Transverse colon (tissue), 4 donors: ENCODE results near the gene ALK. TPM values are rescaled to one million over a fixed set of nuclear protein-coding genes. Genes with fewer than 3 reads are reported as not detected.

Experiments used
- DNase-seq: peaks from one replicate; pipeline ENCODE4 v3.0.0-alpha.2; 2019
- H3K27ac ChIP-seq, 4 donors: fragments of 200-600 bp; sonication (generic); 2 replicates each; pipeline ENCODE4 v1.5.1; 2016 to 2018; ENCODE audit warnings: inconsistent platforms in 4 of 4
- H3K27me3 ChIP-seq: fragments of 200-600 bp; sonication (generic); 2 replicates; pipeline ENCODE4 v1.5.1; 2017; ENCODE audit warnings: inconsistent platforms
- H3K36me3 ChIP-seq, 4 donors: fragments of 200-600 bp; sonication (generic); 2 replicates each; pipeline ENCODE4 v1.5.1; 2017 to 2019; ENCODE audit warnings: inconsistent platforms in 4 of 4
- H3K4me1 ChIP-seq, 4 donors: fragments of 200-600 bp; sonication (generic); 2 replicates each; pipeline ENCODE4 v1.5.1; 2017 to 2020; ENCODE audit warnings: inconsistent platforms in 4 of 4
- H3K4me3 ChIP-seq, 4 donors: fragments of 200-600 bp; sonication (generic); 1 replicate in 1 of 4; 2 replicates in 3 of 4; pipeline versions ENCODE4 v1.5.1 to v1.6.1; 2017 to 2019; ENCODE audit warnings: inconsistent platforms in 4 of 4
- H3K9me3 ChIP-seq, 2 donors: fragments of 200-600 bp; sonication (generic); 2 replicates each; pipeline ENCODE4 v1.5.1; 2017 to 2019; ENCODE audit warnings: inconsistent platforms in 2 of 2
- CTCF ChIP-seq, 5 experiments: fragments of 200-600 bp in 3 of 5; fragments of 450-650 bp in 2 of 5; sonication (generic) in 3 of 5; IDR thresholded peaks; 1 replicate in 2 of 5; 2 replicates in 3 of 5; pipeline ENCODE4 v1.5.1; 2016 to 2017; ENCODE audit warnings: antibody characterized with exemption in 5 of 5, inconsistent platforms in 3 of 5, mild to moderate bottlenecking in 2 of 5, moderate library complexity in 1 of 5
- EP300 ChIP-seq: sonication (generic); formaldehyde crosslinking; IDR thresholded peaks from one replicate; pipeline ENCODE4 v1.6.1; 2017; ENCODE audit warnings: antibody characterized with exemption, low read depth
- POLR2A ChIP-seq: fragments of 450-650 bp; IDR thresholded peaks from one replicate; pipeline ENCODE4 v1.6.1; 2016; ENCODE audit warnings: antibody characterized with exemption, mild to moderate bottlenecking, moderate library complexity
- POLR2AphosphoS5 ChIP-seq, 3 donors: sonication (generic); formaldehyde crosslinking; IDR thresholded peaks; one replicate each; pipeline ENCODE4 v1.6.1; 2016; ENCODE audit warnings: antibody characterized with exemption in 3 of 3
- WGBS, 2 donors: methylation state at CpG; one replicate each; pipeline ENCODE4 v1.1.5; 2018; ENCODE audit warnings: low coverage in 1 of 2; 5-methylcytosine and 5-hydroxymethylcytosine counted together
- in situ Hi-C, 4 donors: fragments of 200-750 bp; cut with MboI; loops; one replicate each; pipeline versions ENCODE4 v1.15.0 to v1.15.1; 2017; ENCODE audit warnings: low sequenced_read_pairs in 3 of 4, low pct_ligation_motif_present in 1 of 4, low pct_unique_long_range_greater_than_20kb in 1 of 4
- intact Hi-C: fragments of 100-400 bp; cut with DNase I; formaldehyde crosslinking; loops from one replicate; pipeline ENCODE4 v1.15.1; 2023; ENCODE audit warnings: low total_unique reads
- total RNA-seq, 4 donors: library from RNA; depleted of rRNA; stranded (reverse); fragments of >200 nt; gene quantifications; one replicate each; pipeline ENCODE4 v1.1.0, GENCODE V29; 2016

ALK gene
- total RNA-seq, 4 donors from 2014 or later = 0.32 to 0.82 TPM; not detected in 2

DNA sequence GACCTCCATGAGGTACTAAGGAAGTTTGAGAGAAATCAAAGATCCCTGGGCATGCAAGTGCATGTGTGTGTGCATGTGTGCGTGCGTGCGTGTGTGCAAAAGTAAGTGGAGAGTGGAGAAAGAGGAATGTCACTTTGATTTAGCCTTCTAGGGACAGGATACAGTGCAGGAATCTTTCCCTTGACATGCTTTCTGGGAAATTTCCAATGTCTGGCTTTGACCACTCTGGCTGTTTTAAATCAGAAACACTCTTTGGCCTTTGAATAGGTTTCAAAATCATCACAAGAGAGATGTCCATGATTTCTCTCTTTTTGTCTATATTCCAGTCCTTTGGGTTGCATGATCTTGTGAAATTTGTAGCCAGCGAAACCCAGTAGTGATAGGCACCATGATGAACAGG is 162.0 kb downstream of the ALK start:
- in situ Hi-C loops (no loop called here), intact Hi-C loops (no loop called here)
- no peak for DNase-seq
- Histone ChIP-seq H3K4me1 (no peaks in the 10 kb centered on the region), H3K4me3 (no peak overlapping the region), H3K27me3 (no peaks in the 10 kb centered on the region), H3K27ac (no peak overlapping the region), H3K9me3 (no peaks in the 10 kb centered on the region), H3K36me3 (no peaks in the 10 kb centered on the region)
- WGBS, 2 donors = 62 to 77% methylated on average over 1 to 4 of the region's 4 CpGs
- TF ChIP-seq POLR2A (no peak), EP300 (no peak), POLR2AphosphoS5 (IDR thresholded peaks at IDR 0.05) (no peak), CTCF (IDR thresholded peaks at IDR 0.05) (no peak)

DNA sequence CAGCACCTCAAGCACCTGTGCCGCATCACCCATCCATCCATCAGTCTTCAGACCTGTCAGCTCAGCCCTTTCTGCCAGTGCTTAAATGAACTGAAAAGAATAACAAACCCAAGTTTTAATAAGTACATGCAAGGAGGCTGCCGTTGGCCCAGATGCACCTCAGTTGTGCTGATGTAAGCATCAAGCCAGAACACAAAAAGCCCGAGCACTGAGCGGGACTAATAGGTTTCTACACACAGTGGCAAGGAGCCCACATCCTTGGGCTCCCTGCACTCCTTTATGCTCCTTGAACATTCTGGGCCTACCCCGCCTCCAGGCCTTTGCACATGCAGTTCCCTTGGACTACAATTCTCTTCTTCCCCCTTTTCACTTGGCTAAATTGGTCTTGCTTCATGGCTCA is 165.6 kb downstream of the ALK start:
- TF ChIP-seq POLR2A = no peak
- TF ChIP-seq EP300 = no peak
- no peak for TF ChIP-seq POLR2AphosphoS5 (IDR thresholded peaks at IDR 0.05)
- TF ChIP-seq CTCF (IDR thresholded peaks at IDR 0.05) = no peak
- WGBS, 2 donors = 20 to 87% methylated on average over 1 to 5 of the region's 5 CpGs

DNA sequence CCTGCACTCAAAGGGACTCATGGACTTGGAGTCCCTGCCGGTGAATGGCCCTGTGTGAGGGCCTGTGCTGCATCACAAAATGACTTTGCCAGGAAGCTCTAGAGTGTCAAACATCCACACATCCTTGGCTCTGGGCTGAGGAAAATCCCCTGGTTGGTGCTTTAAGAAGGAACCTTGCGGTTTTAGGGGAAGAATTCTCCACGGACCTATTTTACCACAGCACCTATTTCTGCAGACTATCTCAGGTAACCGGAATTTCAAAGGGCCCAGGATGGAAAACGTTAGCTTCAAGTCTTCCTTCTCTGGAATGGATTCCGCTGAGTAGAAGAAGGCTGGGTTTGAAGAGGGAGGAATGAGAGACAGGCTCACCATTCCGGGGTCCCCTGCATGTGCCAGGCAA is 166.2 kb downstream of the ALK start:
- in situ Hi-C loops (no loop called here), intact Hi-C loops (no loop called here)
- TF ChIP-seq POLR2A (no peak), POLR2AphosphoS5 (IDR thresholded peaks at IDR 0.05) (no peak), EP300 (no peak), CTCF (IDR thresholded peaks at IDR 0.05) (no peak)
- Histone ChIP-seq H3K4me1 (no peaks in the 10 kb centered on the region), H3K4me3 (no peak overlapping the region), H3K36me3 (no peaks in the 10 kb centered on the region), H3K27me3 (no peaks in the 10 kb centered on the region), H3K27ac (no peak overlapping the region), H3K9me3 (no peaks in the 10 kb centered on the region)
- no peak for DNase-seq
- 73 to 77% methylated on average over 3 to 7 of the region's 7 CpGs for WGBS, 2 donors

More for the DNA sequence above, 165.6 kb downstream of the ALK start:
- Histone ChIP-seq H3K9me3 (no peaks in the 10 kb centered on the region), H3K27me3 (no peaks in the 10 kb centered on the region), H3K36me3 (no peaks in the 10 kb centered on the region), H3K27ac (no peak overlapping the region), H3K4me3 (no peak overlapping the region), H3K4me1 (no peaks in the 10 kb centered on the region)
- in situ Hi-C loops = no loop called here
- intact Hi-C loops = no loop called here
- DNase-seq = no peak

DNA sequence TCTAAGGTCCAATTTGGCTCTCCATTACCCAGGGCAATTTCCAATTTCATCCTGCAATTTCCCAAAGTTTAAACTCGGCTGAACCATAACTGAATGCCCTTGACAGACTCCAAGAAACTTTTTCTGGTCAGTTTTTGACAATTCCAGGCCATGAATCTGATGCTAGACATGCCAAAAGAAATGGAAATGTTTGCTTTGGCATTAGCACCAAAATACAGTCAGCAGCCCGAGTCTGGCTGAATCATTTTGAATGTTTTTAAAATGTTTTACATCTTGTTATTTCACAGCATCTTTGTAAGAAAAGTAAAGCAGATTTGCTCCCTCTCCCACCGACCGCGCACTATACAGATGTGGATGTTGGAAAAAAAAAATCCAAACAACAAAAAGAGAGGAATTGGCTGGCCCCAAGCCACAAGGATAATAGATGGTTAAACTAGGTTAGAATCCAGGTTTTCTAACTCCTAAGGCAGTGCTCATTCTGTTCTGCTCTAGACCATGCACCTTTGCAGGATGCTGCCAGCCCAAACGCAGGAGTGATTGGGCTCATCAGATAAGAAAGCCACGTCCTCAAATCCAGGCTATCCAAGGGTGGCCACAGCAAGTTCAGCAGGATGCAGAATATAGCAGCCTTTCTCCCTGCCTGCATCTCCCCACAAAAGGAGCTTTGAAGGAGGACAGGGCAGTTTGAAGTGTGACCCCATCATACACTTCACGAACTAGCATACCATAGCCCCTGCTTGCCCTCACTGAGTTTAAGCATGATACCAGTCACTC is 167.5 kb downstream of the ALK start:
- H3K4me1 ChIP-seq = no peaks in the 10 kb centered on the region
- no peak for DNase-seq
- in situ Hi-C loops = no loop called here
- no peak overlapping the region for H3K4me3 ChIP-seq
- intact Hi-C loops = no loop called here
- no peaks in the 10 kb centered on the region for H3K36me3 ChIP-seq
- no peaks in the 10 kb centered on the region for H3K27me3 ChIP-seq
- no peak overlapping the region for H3K27ac ChIP-seq
- H3K9me3 ChIP-seq = no peaks in the 10 kb centered on the region
- WGBS, 2 donors = 52% methylated on average over 4 to 8 of the region's 8 CpGs
- TF ChIP-seq POLR2AphosphoS5 (IDR thresholded peaks at IDR 0.05) (no peak), CTCF (IDR thresholded peaks at IDR 0.05) (no peak), EP300 (no peak), POLR2A (no peak)
